ENCODE results near the gene MMUT.
A peak's percentile ranks its signal among the peaks of the same experiment; 100 is the strongest.

Gene MMUT

DNA sequence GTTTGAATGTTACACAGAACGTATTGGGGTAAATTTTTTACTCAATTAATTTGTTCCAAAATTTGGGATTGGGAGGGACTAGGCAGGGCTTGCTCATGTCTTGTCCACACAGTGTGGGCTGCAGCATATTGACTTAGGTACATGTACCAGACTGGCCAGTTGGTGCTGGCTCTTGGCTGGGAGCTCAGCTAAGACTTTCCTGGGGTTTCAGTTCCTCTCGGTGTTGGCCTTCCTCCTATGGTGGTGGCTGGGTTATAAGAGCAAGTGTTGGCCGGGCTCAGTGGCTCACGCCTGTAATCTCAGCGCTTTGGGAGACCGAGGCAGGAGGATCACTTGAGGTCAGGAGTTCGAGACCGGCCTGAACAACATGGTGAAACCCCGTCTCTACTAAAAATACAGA, 5.0 kb upstream of the MMUT start:
- no peak for DNase-seq (ENCODE audit: low read depth)
- TF ChIP-seq POLR2A (IDR thresholded peaks at IDR 0.05; ENCODE audit: extremely low read depth, insufficient read length): no peak
- TF ChIP-seq, protein P1, sequence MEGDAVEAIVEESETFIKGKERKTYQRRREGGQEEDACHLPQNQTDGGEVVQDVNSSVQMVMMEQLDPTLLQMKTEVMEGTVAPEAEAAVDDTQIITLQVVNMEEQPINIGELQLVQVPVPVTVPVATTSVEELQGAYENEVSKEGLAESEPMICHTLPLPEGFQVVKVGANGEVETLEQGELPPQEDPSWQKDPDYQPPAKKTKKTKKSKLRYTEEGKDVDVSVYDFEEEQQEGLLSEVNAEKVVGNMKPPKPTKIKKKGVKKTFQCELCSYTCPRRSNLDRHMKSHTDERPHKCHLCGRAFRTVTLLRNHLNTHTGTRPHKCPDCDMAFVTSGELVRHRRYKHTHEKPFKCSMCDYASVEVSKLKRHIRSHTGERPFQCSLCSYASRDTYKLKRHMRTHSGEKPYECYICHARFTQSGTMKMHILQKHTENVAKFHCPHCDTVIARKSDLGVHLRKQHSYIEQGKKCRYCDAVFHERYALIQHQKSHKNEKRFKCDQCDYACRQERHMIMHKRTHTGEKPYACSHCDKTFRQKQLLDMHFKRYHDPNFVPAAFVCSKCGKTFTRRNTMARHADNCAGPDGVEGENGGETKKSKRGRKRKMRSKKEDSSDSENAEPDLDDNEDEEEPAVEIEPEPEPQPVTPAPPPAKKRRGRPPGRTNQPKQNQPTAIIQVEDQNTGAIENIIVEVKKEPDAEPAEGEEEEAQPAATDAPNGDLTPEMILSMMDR (IDR thresholded peaks at IDR 0.05; ENCODE audit: low read depth, low read length): no peak
- no peak overlapping the region for H3K4me3 ChIP-seq (ENCODE audit: low read depth, low read length)

DNA sequence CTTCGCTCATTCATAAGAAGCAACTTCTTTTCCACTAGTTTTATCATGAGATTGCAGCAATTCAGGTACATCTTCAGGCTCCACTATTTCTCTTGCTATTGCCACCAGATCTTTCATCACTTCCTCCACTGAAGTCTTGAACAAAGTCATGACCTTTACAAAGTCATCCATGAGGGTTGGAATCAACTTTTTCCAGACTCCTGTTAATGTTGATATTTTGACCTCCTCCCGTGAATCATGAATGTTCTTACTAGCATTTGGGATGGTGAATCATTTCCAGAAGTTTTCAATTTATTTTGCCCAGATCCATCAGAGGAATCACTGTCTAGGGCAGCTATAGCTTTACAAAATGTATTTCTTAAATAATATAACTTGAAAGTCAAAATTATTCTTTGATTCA, 1.6 kb upstream of the MMUT start:
- peak overlapping the region; percentile 100 for H3K4me3 ChIP-seq (ENCODE audit: low read depth, low read length)
- TF ChIP-seq, protein P2, sequence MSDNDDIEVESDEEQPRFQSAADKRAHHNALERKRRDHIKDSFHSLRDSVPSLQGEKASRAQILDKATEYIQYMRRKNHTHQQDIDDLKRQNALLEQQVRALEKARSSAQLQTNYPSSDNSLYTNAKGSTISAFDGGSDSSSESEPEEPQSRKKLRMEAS (IDR thresholded peaks at IDR 0.05; ENCODE audit: low read depth, low read length): no peak
- TF ChIP-seq MYC (IDR thresholded peaks at IDR 0.05; ENCODE audit: low read depth, low read length): no peak
- no peak for TF ChIP-seq POLR2A (IDR thresholded peaks at IDR 0.05; ENCODE audit: extremely low read depth, insufficient read length)
- TF ChIP-seq, protein P1 (IDR thresholded peaks at IDR 0.05; ENCODE audit: low read depth, low read length): no peak
- DNase-seq (ENCODE audit: low read depth): no peak

DNA sequence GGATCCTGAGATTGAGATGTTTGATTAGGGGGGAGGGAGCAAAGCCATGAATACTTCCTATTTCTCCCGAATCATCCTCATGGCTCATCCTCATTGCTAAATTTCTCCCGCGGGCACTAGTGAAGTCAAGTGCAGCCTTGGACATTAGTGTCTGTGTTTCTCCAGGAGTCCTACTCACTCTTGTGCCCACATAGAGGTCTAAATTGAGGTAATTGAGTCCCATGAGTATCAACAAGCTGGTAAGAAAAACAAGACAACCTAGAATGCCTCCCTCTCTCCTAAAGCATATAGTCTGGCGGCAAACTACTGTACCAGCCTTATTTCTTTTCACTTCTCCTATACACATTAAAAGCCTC, 537 bp upstream of the MMUT start:
- TF ChIP-seq, protein P2 (IDR thresholded peaks at IDR 0.05; ENCODE audit: low read depth, low read length): no peak
- TF ChIP-seq, protein P1 (IDR thresholded peaks at IDR 0.05; ENCODE audit: low read depth, low read length): no peak
- TF ChIP-seq POLR2A (IDR thresholded peaks at IDR 0.05; ENCODE audit: extremely low read depth, insufficient read length): no peak
- no peak for TF ChIP-seq MYC (IDR thresholded peaks at IDR 0.05; ENCODE audit: low read depth, low read length)
- H3K4me3 ChIP-seq (ENCODE audit: low read depth, low read length): peak overlapping the region; percentile 100
- no peak for DNase-seq (ENCODE audit: low read depth)

DNA sequence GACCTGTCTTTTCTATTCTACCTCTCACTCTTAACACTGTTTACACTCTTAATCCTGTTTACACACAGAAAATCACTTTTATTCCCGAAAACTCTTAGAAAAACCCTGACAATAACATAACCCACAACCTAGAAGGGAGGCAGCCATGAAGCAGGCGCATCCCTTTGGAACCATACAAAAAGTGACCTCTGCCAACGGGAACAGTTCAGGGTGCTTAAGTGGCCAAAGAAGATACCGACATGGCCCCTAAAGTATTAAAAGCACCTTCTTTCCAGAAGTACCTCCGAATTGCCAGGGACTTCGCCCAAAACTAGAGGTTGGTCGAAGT, 490 bp downstream of the MMUT start:
- no peak for DNase-seq (ENCODE audit: low read depth)
- H3K4me3 ChIP-seq (ENCODE audit: low read depth, low read length): peak overlapping the region; percentile 100
- TF ChIP-seq MYC (IDR thresholded peaks at IDR 0.05; ENCODE audit: low read depth, low read length): no peak

DNA sequence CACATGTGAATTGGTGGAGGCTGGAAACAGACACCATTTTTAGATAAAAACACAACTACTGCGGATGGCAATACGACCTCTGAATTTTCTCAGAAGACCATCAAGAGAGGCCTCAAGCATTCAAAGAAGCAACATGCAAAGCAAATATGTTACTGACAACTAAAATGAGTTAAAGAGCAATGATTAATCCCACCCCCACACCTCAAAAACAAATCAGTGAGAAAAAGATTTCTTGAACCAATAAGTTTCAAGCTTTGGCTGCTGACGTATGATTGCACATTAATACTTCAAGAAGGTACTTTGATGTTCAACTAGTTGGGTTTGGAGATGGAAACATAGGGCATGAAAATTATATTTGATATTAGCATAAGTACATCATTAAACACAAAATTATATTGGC, 982 bp downstream of the MMUT start:
- peak overlapping the region; percentile 100 for H3K4me3 ChIP-seq (ENCODE audit: low read depth, low read length)
- peak; percentile 11 for DNase-seq (ENCODE audit: low read depth)
- TF ChIP-seq, protein P1 (IDR thresholded peaks at IDR 0.05; ENCODE audit: low read depth, low read length): no peak
- TF ChIP-seq MYC (IDR thresholded peaks at IDR 0.05; ENCODE audit: low read depth, low read length) (no peak), POLR2A (IDR thresholded peaks at IDR 0.05; ENCODE audit: extremely low read depth, insufficient read length) (no peak)
- TF ChIP-seq, protein P2 (IDR thresholded peaks at IDR 0.05; ENCODE audit: low read depth, low read length): no peak

DNA sequence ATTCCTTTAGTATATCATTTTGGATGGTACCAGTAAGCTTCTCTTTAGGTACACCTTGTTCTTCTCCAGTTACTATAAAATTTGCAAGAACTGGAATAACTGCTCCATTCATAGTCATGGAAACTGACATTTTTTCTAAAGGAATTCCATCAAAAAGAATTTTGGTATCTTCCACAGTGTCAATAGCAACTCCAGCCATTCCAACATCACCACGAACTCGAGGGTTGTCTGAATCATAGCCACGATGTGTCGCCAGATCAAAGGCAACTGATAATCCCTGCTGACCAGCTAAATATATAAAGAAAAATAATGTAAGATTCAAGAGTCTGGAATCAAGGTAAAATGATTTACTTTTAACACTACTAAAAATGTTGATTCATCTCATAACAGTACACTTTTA, 5.3 kb downstream of the MMUT start:
- DNase-seq (ENCODE audit: low read depth): no peak
- no peak overlapping the region for H3K4me3 ChIP-seq (ENCODE audit: low read depth, low read length)
- TF ChIP-seq MYC (IDR thresholded peaks at IDR 0.05; ENCODE audit: low read depth, low read length) (no peak), POLR2A (IDR thresholded peaks at IDR 0.05; ENCODE audit: extremely low read depth, insufficient read length) (no peak)
- TF ChIP-seq, protein P1 (IDR thresholded peaks at IDR 0.05; ENCODE audit: low read depth, low read length): no peak
- TF ChIP-seq, protein P2 (IDR thresholded peaks at IDR 0.05; ENCODE audit: low read depth, low read length): no peak

Data from NB4 (cell line).